HCT116 (cell line): ENCODE measurements around the gene ERBB4. TPM values are rescaled to one million over a fixed set of nuclear protein-coding genes. Genes with fewer than 3 reads are reported as not detected.

ENCODE experiments used
- ATAC-seq: fragments of 200-7000 bp; cut with Tn5 transposase; 2 replicates; pipeline ENCODE4 v1.9.1; 2020; ENCODE audit warnings: mild to moderate bottlenecking, moderate library complexity
- BruUV-seq: library from RNA; stranded (reverse); fragments of 400-500 nt; replicated peaks from 2 replicates; lab custom pipeline; 2021; lab: Mats Ljungman, UMichigan
- CTCF ChIA-PET: fragments of 300-600 bp; sonication (Branson Sonifier 250); formaldehyde crosslinking; loops from one replicate; lab custom pipeline; 2021; ENCODE audit warnings: antibody characterized with exemption; lab: Charles Lee
- POLR2A ChIA-PET: fragments of 300-600, 350-600 bp; sonication (Branson Sonifier 250); formaldehyde crosslinking; loops from one replicate; lab custom pipeline; 2021; ENCODE audit warnings: antibody characterized with exemption; lab: Charles Lee
- RAD21 ChIA-PET, 2 experiments: fragments of 300-600 bp; sonication (Branson Sonifier 250); formaldehyde crosslinking; loops; one replicate each; lab custom pipeline; 2023; ENCODE audit warnings: low total read pairs in 2 of 2; ENCODE audit not compliant: uncharacterized antibody in 2 of 2, unreplicated experiment in 2 of 2, low non-redundant PET in 1 of 2; lab: Charles Lee
- DNase-seq: peaks from one replicate; pipeline ENCODE4 v3.0.0-alpha.2; 2010; ENCODE audit warnings: low read depth, low spot score
- H2AFZ ChIP-seq: fragments of 200-600 bp; shearing (Covaris generic), sonication (generic); 2 replicates; pipeline ENCODE4 v1.6.1; 2017; ENCODE audit warnings: low read depth, mixed run types, mixed read lengths, antibody characterized with exemption, low read length; ENCODE audit not compliant: poor library complexity, severe bottlenecking
- H3K27ac ChIP-seq: 2 replicates; pipeline ENCODE4 v1.5.1; 2012; ENCODE audit warnings: low read depth, low read length
- H3K27me3 ChIP-seq: fragments of 200-600 bp; sonication (generic); 2 replicates; pipeline ENCODE4 v1.6.1; 2016; ENCODE audit warnings: mixed run types, low read length, mixed read lengths; ENCODE audit not compliant: insufficient read depth
- H3K36me3 ChIP-seq, 2 experiments: fragments of 200-500 bp in 1 of 2; fragments of 200-600 bp in 1 of 2; sonication (Bioruptor generic) in 1 of 2; sonication (generic) in 1 of 2; 2 replicates each; pipeline versions ENCODE4 v1.5.1 to v1.6.1; 2014 to 2016; ENCODE audit warnings: low read length in 2 of 2, inconsistent platforms in 1 of 2, mixed read lengths in 1 of 2, mixed run types in 1 of 2; ENCODE audit not compliant: insufficient read depth in 2 of 2, control insufficient read depth in 1 of 2
- H3K4me1 ChIP-seq, 2 experiments: fragments of 200-600 bp in 1 of 2; sonication (generic) in 1 of 2; 2 replicates each; pipeline versions ENCODE4 v1.5.1 to v1.6.1; 2012 to 2017; ENCODE audit warnings: low read length in 2 of 2, inconsistent platforms in 1 of 2, mild to moderate bottlenecking in 1 of 2, mixed read lengths in 1 of 2, mixed run types in 1 of 2, moderate library complexity in 1 of 2; ENCODE audit not compliant: insufficient read depth in 2 of 2, control insufficient read depth in 1 of 2
- H3K4me2 ChIP-seq: fragments of 200-600 bp; sonication (generic); 2 replicates; pipeline ENCODE4 v1.6.1; 2017; ENCODE audit warnings: mixed run types, low read length, mixed read lengths
- H3K4me3 ChIP-seq, 2 experiments: fragments of 200-600 bp in 1 of 2; sonication (generic) in 1 of 2; replicated peaks in 1 of 2; 2 replicates each; pipeline ENCODE4 v1.5.1; 2011 to 2016; ENCODE audit warnings: low read length in 2 of 2, control low read depth in 1 of 2, low read depth in 1 of 2, mild to moderate bottlenecking in 1 of 2, mixed read lengths in 1 of 2, mixed run types in 1 of 2
- H3K79me2 ChIP-seq: fragments of 200-600 bp; sonication (generic); 2 replicates; pipeline ENCODE4 v1.6.1; 2017; ENCODE audit warnings: mild to moderate bottlenecking, mixed run types, low read length, moderate library complexity, mixed read lengths; ENCODE audit not compliant: insufficient read depth
- H3K9ac ChIP-seq: fragments of 200-600 bp; sonication (generic); 2 replicates; pipeline ENCODE4 v1.6.1; 2016; ENCODE audit warnings: low read length, mixed read lengths
- H3K9me2 ChIP-seq: fragments of 200-600 bp; sonication (generic), shearing (Covaris generic); 2 replicates; pipeline ENCODE4 v1.6.1; 2017; ENCODE audit warnings: mixed run types, mild to moderate bottlenecking, moderate library complexity; ENCODE audit not compliant: insufficient read depth
- H3K9me3 ChIP-seq, 2 experiments: fragments of 200-500 bp in 1 of 2; fragments of 200-600 bp in 1 of 2; sonication (Bioruptor generic) in 1 of 2; sonication (generic) in 1 of 2; 2 replicates each; pipeline ENCODE4 v1.6.1; 2014 to 2017; ENCODE audit warnings: low read length in 2 of 2, mixed read lengths in 2 of 2, inconsistent platforms in 1 of 2, low read depth in 1 of 2, mild to moderate bottlenecking in 1 of 2, mixed run types in 1 of 2, moderate library complexity in 1 of 2; ENCODE audit not compliant: control insufficient read depth in 1 of 2, insufficient read depth in 1 of 2
- H4K20me1 ChIP-seq: fragments of 200-600 bp; sonication (generic), shearing (Covaris generic); 2 replicates; pipeline ENCODE4 v1.6.1; 2017; ENCODE audit warnings: mixed run types, mild to moderate bottlenecking, moderate library complexity; ENCODE audit not compliant: insufficient read depth
- EGR1 ChIP-seq: IDR thresholded peaks from 2 replicates; pipeline ENCODE4 v1.6.1; 2012; ENCODE audit warnings: low read depth
- EZH2 ChIP-seq: fragments of 200-600 bp; sonication (generic); IDR thresholded peaks from 2 replicates; pipeline ENCODE4 v1.6.1; 2017; ENCODE audit warnings: antibody characterized with exemption, mixed run types
- EZH2phosphoT487 ChIP-seq: fragments of 200-600 bp; IDR thresholded peaks from 2 replicates; pipeline ENCODE4 v1.6.1; 2018; ENCODE audit warnings: antibody characterized with exemption, borderline replicate concordance
- FOSL1 ChIP-seq: IDR thresholded peaks from 2 replicates; pipeline ENCODE4 v1.6.1; 2012; ENCODE audit warnings: low read depth
- POLR2A ChIP-seq: IDR thresholded peaks from 2 replicates; pipeline ENCODE4 v1.7.0; 2011; ENCODE audit warnings: borderline replicate concordance; ENCODE audit not compliant: insufficient read depth, insufficient read length; ENCODE audit errors: extremely low read depth
- SRF ChIP-seq: IDR thresholded peaks from 2 replicates; pipeline ENCODE4 v1.6.1; 2012; ENCODE audit warnings: low read depth
- TCF7L2 ChIP-seq: IDR thresholded peaks from 2 replicates; pipeline ENCODE4 v1.7.0; 2011; ENCODE audit warnings: borderline replicate concordance, inconsistent platforms; ENCODE audit not compliant: insufficient read depth, insufficient read length; ENCODE audit errors: extremely low read depth
- YY1 ChIP-seq: IDR thresholded peaks from 2 replicates; pipeline ENCODE4 v1.6.1; 2011; ENCODE audit warnings: low read length, low read depth, moderate library complexity, mild to moderate bottlenecking; ENCODE audit not compliant: insufficient replicate concordance; ENCODE audit errors: extremely low read depth
- intact Hi-C: fragments of 100-400 bp; cut with micrococcal nuclease; formaldehyde crosslinking; loops from 2 replicates; pipeline ENCODE4 v1.10.0; 2022
- total RNA-seq: library from RNA; stranded (reverse); gene quantifications from one replicate; pipeline ENCODE4 v1.2.1, GENCODE V29; 2021; ENCODE audit not compliant: unreplicated experiment
- TF ChIP-seq, protein P1 (sequence below): IDR thresholded peaks from 2 replicates; pipeline ENCODE4 v1.6.1; 2012; ENCODE audit warnings: low read depth
- TF ChIP-seq, protein P2 (sequence below): IDR thresholded peaks from 2 replicates; pipeline ENCODE4 v1.6.1; 2012
- TF ChIP-seq, protein P3 (sequence below), 3 experiments: fragments of 200-600 bp in 1 of 3; sonication (generic) in 1 of 3; IDR thresholded peaks in 2 of 3; conservative IDR thresholded peaks in 1 of 3; 2 replicates each; pipeline ENCODE4 v1.5.1; 2012 to 2017; ENCODE audit warnings: low read depth in 2 of 3, low read length in 2 of 3, antibody characterized with exemption in 1 of 3, borderline replicate concordance in 1 of 3, control low read depth in 1 of 3, mild to moderate bottlenecking in 1 of 3, mixed read lengths in 1 of 3, mixed run types in 1 of 3, moderate library complexity in 1 of 3; ENCODE audit not compliant: insufficient read depth in 1 of 3

ERBB4 gene
- total RNA-seq, 1 experiment from 2014 or later = 0.10 TPM

DNA sequence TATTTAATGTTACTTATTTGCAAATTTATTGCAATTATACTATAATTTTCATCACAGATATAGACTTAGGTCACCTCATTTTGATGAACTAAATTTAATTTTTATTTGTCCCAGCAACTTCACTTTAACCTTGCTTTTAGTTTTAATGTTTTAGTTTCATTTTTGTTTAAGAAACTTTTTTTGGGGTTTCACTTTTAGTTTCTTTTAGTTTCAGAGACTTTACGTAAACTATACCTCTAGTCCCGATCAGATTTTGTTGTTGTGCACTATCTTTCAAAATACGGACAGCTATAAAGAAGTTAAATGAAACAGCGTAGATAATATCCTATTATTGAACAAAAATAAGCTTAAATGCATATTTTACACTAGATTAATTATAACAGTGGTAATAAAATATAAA lies 460.5 kb downstream of the ERBB4 start (continued):
- TF ChIP-seq, protein P1, sequence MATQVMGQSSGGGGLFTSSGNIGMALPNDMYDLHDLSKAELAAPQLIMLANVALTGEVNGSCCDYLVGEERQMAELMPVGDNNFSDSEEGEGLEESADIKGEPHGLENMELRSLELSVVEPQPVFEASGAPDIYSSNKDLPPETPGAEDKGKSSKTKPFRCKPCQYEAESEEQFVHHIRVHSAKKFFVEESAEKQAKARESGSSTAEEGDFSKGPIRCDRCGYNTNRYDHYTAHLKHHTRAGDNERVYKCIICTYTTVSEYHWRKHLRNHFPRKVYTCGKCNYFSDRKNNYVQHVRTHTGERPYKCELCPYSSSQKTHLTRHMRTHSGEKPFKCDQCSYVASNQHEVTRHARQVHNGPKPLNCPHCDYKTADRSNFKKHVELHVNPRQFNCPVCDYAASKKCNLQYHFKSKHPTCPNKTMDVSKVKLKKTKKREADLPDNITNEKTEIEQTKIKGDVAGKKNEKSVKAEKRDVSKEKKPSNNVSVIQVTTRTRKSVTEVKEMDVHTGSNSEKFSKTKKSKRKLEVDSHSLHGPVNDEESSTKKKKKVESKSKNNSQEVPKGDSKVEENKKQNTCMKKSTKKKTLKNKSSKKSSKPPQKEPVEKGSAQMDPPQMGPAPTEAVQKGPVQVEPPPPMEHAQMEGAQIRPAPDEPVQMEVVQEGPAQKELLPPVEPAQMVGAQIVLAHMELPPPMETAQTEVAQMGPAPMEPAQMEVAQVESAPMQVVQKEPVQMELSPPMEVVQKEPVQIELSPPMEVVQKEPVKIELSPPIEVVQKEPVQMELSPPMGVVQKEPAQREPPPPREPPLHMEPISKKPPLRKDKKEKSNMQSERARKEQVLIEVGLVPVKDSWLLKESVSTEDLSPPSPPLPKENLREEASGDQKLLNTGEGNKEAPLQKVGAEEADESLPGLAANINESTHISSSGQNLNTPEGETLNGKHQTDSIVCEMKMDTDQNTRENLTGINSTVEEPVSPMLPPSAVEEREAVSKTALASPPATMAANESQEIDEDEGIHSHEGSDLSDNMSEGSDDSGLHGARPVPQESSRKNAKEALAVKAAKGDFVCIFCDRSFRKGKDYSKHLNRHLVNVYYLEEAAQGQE = no peak
- TF ChIP-seq EGR1 = no peak
- no peak for TF ChIP-seq YY1
- no peak for TF ChIP-seq EZH2
- no peak for TF ChIP-seq EZH2phosphoT487

DNA sequence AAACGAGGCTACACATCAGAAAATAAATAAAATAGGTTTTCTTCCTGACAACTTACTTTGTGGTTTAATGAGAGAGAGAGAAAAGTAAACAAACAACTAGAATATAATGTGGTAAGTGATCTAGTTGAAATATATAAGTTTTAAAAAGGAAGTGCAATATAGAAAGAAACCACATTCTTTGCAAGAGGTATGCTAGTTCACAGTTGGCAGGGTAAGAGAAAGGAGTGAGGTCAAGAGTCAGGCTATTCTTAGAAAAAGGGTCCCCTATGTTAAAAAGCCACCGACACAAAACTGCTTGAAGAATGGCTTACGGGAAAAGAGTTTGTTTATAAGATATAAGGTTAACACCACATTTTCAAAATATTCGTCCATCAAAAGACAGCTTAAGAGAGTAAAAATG lies 462.1 kb downstream of the ERBB4 start:
- Histone ChIP-seq H2AFZ (no peak overlapping the region), H3K36me3 (no peaks in the 10 kb centered on the region), H3K4me2 (no peak overlapping the region), H3K79me2 (no peaks in the 10 kb centered on the region), H3K27me3 (no peaks in the 10 kb centered on the region), H3K4me1 (no peaks in the 10 kb centered on the region), H3K9ac (no peak overlapping the region), H3K9me3 (no peaks in the 10 kb centered on the region), H3K9me2 (no peaks in the 10 kb centered on the region), H3K27ac (no peak overlapping the region), H4K20me1 (no peaks in the 10 kb centered on the region), H3K4me3 (no peak overlapping the region)
- BruUV-seq = no TSS peak
- DNase-seq (no peak), ATAC-seq (no peak)
- CTCF ChIA-PET = no interaction called here
- RAD21 ChIA-PET = no interaction called here
- intact Hi-C loops = no loop called here
- POLR2A ChIA-PET = no interaction called here
- TF ChIP-seq POLR2A (no peak), TCF7L2 (no peak), FOSL1 (no peak), SRF (no peak), EZH2phosphoT487 (no peak), YY1 (no peak)
- TF ChIP-seq, protein P2, sequence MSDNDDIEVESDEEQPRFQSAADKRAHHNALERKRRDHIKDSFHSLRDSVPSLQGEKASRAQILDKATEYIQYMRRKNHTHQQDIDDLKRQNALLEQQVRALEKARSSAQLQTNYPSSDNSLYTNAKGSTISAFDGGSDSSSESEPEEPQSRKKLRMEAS = no peak
- TF ChIP-seq, protein P3, sequence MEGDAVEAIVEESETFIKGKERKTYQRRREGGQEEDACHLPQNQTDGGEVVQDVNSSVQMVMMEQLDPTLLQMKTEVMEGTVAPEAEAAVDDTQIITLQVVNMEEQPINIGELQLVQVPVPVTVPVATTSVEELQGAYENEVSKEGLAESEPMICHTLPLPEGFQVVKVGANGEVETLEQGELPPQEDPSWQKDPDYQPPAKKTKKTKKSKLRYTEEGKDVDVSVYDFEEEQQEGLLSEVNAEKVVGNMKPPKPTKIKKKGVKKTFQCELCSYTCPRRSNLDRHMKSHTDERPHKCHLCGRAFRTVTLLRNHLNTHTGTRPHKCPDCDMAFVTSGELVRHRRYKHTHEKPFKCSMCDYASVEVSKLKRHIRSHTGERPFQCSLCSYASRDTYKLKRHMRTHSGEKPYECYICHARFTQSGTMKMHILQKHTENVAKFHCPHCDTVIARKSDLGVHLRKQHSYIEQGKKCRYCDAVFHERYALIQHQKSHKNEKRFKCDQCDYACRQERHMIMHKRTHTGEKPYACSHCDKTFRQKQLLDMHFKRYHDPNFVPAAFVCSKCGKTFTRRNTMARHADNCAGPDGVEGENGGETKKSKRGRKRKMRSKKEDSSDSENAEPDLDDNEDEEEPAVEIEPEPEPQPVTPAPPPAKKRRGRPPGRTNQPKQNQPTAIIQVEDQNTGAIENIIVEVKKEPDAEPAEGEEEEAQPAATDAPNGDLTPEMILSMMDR (IDR thresholded peaks at IDR 0.05 in 2 of 3, conservative IDR thresholded peaks at IDR 0.05 in 1 of 3; ENCODE audit: borderline replicate concordance in 1 of 3, insufficient read depth in 1 of 3, low read depth in 2 of 3, low read length in 2 of 3) = no peak
